Measurements from ENCODE around the gene C5orf52.

The C5orf52 gene

DNA sequence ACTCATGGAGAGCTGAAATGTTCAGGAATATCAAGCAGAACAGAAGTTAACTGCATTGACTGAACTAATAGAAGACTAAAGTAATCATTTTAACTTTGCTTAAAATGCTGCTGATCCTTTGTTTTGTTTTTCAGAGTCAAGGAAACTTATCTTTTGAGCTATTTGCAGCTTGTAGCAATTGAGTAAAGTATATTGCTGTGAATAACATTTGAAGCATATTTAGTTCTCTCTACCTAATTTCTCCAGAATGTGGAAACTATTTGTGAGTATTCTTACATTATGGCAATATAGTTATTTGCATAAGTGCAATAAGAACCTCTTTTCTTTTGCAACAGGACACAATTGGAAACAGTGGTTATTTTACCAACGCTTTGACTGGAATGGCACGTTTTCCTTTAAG lies 13.8 kb upstream of the C5orf52 start:
- H3K4me3 Mint-ChIP-seq: no peak overlapping the region
- peaks cover 4% of the 10 kb centered on the region for H3K27me3 Mint-ChIP-seq (ENCODE audit: low read depth)
- no peak for TF ChIP-seq CTCF (IDR thresholded peaks at IDR 0.05; ENCODE audit: unreplicated experiment in 3 of 3)
- H3K9me3 Mint-ChIP-seq: peaks cover 45% of the 10 kb centered on the region
- H3K4me1 Mint-ChIP-seq: no peaks in the 10 kb centered on the region
- H3K27ac Mint-ChIP-seq: no peak overlapping the region
- peaks cover 3% of the 10 kb centered on the region for H3K36me3 Mint-ChIP-seq (ENCODE audit: low read depth)

GRCh38 chr5:157658893-157659292 lies 12.4 kb upstream of the C5orf52 start:
- H3K27me3 Mint-ChIP-seq (ENCODE audit: low read depth): peaks cover 4% of the 10 kb centered on the region
- H3K4me3 Mint-ChIP-seq: no peak overlapping the region
- TF ChIP-seq CTCF (IDR thresholded peaks at IDR 0.05; ENCODE audit: unreplicated experiment in 3 of 3): no peak
- H3K36me3 Mint-ChIP-seq (ENCODE audit: low read depth): peaks cover 3% of the 10 kb centered on the region
- H3K9me3 Mint-ChIP-seq: peaks cover 35% of the 10 kb centered on the region
- H3K4me1 Mint-ChIP-seq: no peaks in the 10 kb centered on the region
- no peak overlapping the region for H3K27ac Mint-ChIP-seq

- Mint-ChIP-seq H3K36me3 (ENCODE audit: low read depth) (peaks cover 3% of the 10 kb centered on the region), H3K9me3 (peaks cover 35% of the 10 kb centered on the region), H3K4me3 (no peak overlapping the region), H3K4me1 (no peaks in the 10 kb centered on the region), H3K27me3 (ENCODE audit: low read depth) (peaks cover under 1% of the 10 kb centered on the region), H3K27ac (peak overlapping the region in 1 of 3 experiments; percentile 21)
- no peak for TF ChIP-seq CTCF (IDR thresholded peaks at IDR 0.05; ENCODE audit: unreplicated experiment in 3 of 3)
These were observed 11.3 kb upstream of the C5orf52 start for GRCh38 chr5:157659868-157660660.

- Mint-ChIP-seq H3K27me3 (ENCODE audit: low read depth) (peaks cover 14% of the 10 kb centered on the region), H3K4me1 (peaks cover 7% of the 10 kb centered on the region), H3K4me3 (no peak overlapping the region), H3K27ac (no peak overlapping the region), H3K9me3 (peaks cover 10% of the 10 kb centered on the region), H3K36me3 (ENCODE audit: low read depth) (no peaks in the 10 kb centered on the region)
- TF ChIP-seq CTCF (IDR thresholded peaks at IDR 0.05; ENCODE audit: unreplicated experiment in 3 of 3): no peak
These were observed 5.8 kb upstream of the C5orf52 start for GRCh38 chr5:157665467-157666070.

DNA sequence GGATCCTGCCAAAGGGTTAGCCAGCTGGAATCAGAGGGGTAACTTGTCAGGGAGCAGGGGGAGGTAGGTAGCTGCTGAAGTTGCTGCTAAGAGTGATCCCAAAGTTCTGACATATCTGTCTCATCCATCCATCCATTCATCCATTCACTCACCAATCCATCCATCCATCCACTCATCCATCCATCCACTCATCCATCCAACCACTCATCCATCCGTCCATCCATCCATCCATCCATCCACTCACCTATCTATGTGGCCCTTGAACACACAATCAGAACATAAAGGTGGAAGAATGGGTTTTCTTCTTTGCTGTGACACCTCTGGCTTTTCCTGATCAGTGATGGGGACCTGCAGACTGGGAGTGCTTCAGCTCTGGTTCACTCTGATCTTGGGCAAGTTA lies 3.0 kb upstream of the C5orf52 start:
- Mint-ChIP-seq H3K4me3 (no peak overlapping the region), H3K27me3 (ENCODE audit: low read depth) (peaks cover 38% of the 10 kb centered on the region), H3K36me3 (ENCODE audit: low read depth) (no peaks in the 10 kb centered on the region), H3K27ac (no peak overlapping the region), H3K4me1 (peaks cover 7% of the 10 kb centered on the region), H3K9me3 (peaks cover 13% of the 10 kb centered on the region)
- no peak for TF ChIP-seq CTCF (IDR thresholded peaks at IDR 0.05; ENCODE audit: unreplicated experiment in 3 of 3)

Data from nephron (organoid).